H1 (cell line): ENCODE data around the gene RNF123. TPM values are rescaled to one million over a fixed set of nuclear protein-coding genes. Genes with fewer than 3 reads are reported as not detected.

ENCODE experiments used
- CTCF ChIA-PET: fragments of 300-600 bp; sonication (Branson Sonifier 250); formaldehyde crosslinking; loops from one replicate; lab custom pipeline; 2021; ENCODE audit not compliant: partially characterized antibody; lab: Charles Lee
- POLR2A ChIA-PET: fragments of 300-600 bp; sonication (Branson Sonifier 250); formaldehyde crosslinking; loops from one replicate; lab custom pipeline; 2021; ENCODE audit warnings: inconsistent platforms; ENCODE audit not compliant: partially characterized antibody; lab: Charles Lee
- DNase-seq, 2 experiments: peaks; one replicate each; pipeline versions ENCODE4 v3.0.0 to v3.0.0-alpha.2; 2010 to 2022; ENCODE audit warnings: low spot score in 2 of 2, low read depth in 1 of 2, mixed read lengths in 1 of 2
- FAIRE-seq: peaks from 2 replicates; lab custom pipeline; 2011; peaks lifted over from hg19 to GRCh38; lab: Jason Lieb, UNC
- H2AFZ ChIP-seq: 2 replicates; pipeline ENCODE4 v1.8.1; 2012; ENCODE audit warnings: low read length, inconsistent platforms
- H2AK5ac ChIP-seq: 2 replicates; pipeline ENCODE4 v1.6.1; 2013; ENCODE audit warnings: low read depth, low read length
- H2BK120ac ChIP-seq: replicated peaks from 2 replicates; pipeline ENCODE3; 2013; ENCODE audit warnings: low read depth, low read length, inconsistent platforms
- H2BK12ac ChIP-seq: 2 replicates; pipeline ENCODE4 v1.6.1; 2013; ENCODE audit warnings: low read depth, low read length
- H2BK15ac ChIP-seq: 2 replicates; pipeline ENCODE4 v1.6.1; 2013; ENCODE audit warnings: low read length
- H2BK20ac ChIP-seq: 2 replicates; pipeline ENCODE4 v1.6.1; 2013; ENCODE audit warnings: low read length
- H2BK5ac ChIP-seq: 2 replicates; pipeline ENCODE4 v1.6.1; 2013; ENCODE audit warnings: low read depth, low read length
- H3K14ac ChIP-seq: 2 replicates; pipeline ENCODE4 v1.6.1; 2013; ENCODE audit warnings: inconsistent platforms; ENCODE audit not compliant: insufficient read length
- H3K18ac ChIP-seq: 2 replicates; pipeline ENCODE4 v1.6.1; 2013; ENCODE audit warnings: low read length; ENCODE audit errors: extremely low read depth
- H3K23ac ChIP-seq: 2 replicates; pipeline ENCODE4 v1.6.1; 2013; ENCODE audit warnings: inconsistent platforms; ENCODE audit not compliant: insufficient read length
- H3K23me2 ChIP-seq: 2 replicates; pipeline ENCODE4 v1.6.1; 2013; ENCODE audit warnings: low read depth, low read length
- H3K27ac ChIP-seq: 2 replicates; pipeline ENCODE4 v1.6.1; 2011; ENCODE audit warnings: low read depth, low read length, inconsistent platforms
- H3K27me3 ChIP-seq, 4 experiments: replicated peaks in 1 of 4; 1 replicate in 1 of 4; 2 replicates in 3 of 4; pipeline versions ENCODE4 v1.6.1 to v1.8.1; 2011 to 2013; ENCODE audit warnings: low read length in 3 of 4, mild to moderate bottlenecking in 3 of 4, inconsistent platforms in 2 of 4, mixed read lengths in 2 of 4, moderate library complexity in 1 of 4; ENCODE audit not compliant: control insufficient read depth in 3 of 4, insufficient read depth in 3 of 4; ENCODE audit errors: extremely low read depth in 1 of 4
- H3K36me3 ChIP-seq, 4 experiments: 2 replicates each; pipeline versions ENCODE4 v1.6.1 to v1.8.1; 2011 to 2013; ENCODE audit warnings: mild to moderate bottlenecking in 4 of 4, low read length in 3 of 4, moderate library complexity in 2 of 4, control low read depth in 1 of 4, inconsistent platforms in 1 of 4; ENCODE audit not compliant: insufficient read depth in 4 of 4, control insufficient read depth in 2 of 4
- H3K4ac ChIP-seq: replicated peaks from 2 replicates; pipeline ENCODE3; 2013; ENCODE audit warnings: low read length, low read depth, mixed read lengths, inconsistent platforms; ENCODE audit not compliant: insufficient read length
- H3K4me1 ChIP-seq, 4 experiments: replicated peaks in 1 of 4; 1 replicate in 1 of 4; 2 replicates in 3 of 4; pipeline versions ENCODE4 v1.6.1 to v1.8.1; 2011 to 2013; ENCODE audit warnings: low read length in 3 of 4, inconsistent platforms in 2 of 4, mixed read lengths in 1 of 4; ENCODE audit not compliant: insufficient read depth in 4 of 4, control insufficient read depth in 3 of 4
- H3K4me2 ChIP-seq, 2 experiments: 2 replicates each; pipeline versions ENCODE4 v1.6.1 to v1.8.1; 2011 to 2013; ENCODE audit warnings: low read depth in 2 of 2, low read length in 2 of 2, control low read depth in 1 of 2, inconsistent platforms in 1 of 2, mild to moderate bottlenecking in 1 of 2; ENCODE audit not compliant: insufficient read depth in 1 of 2
- H3K4me3 ChIP-seq, 4 experiments: fragments of 200-600, 300-600 bp in 1 of 4; sonication (generic), shearing (Covaris generic), sonication (Bioruptor Twin) in 1 of 4; 2 replicates each; pipeline versions ENCODE4 v1.5.1 to v1.8.1; 2011 to 2016; ENCODE audit warnings: low read length in 4 of 4, low read depth in 3 of 4, control low read depth in 2 of 4, inconsistent platforms in 2 of 4, mild to moderate bottlenecking in 2 of 4, mixed read lengths in 1 of 4, moderate library complexity in 1 of 4; ENCODE audit not compliant: insufficient read depth in 2 of 4; ENCODE audit errors: extremely low read depth in 1 of 4
- H3K56ac ChIP-seq: replicated peaks from 2 replicates; pipeline ENCODE3; 2013; ENCODE audit warnings: low read depth, mild to moderate bottlenecking, mixed read lengths, low read length, inconsistent platforms; ENCODE audit not compliant: insufficient read length
- H3K79me1 ChIP-seq: 2 replicates; pipeline ENCODE4 v1.6.1; 2013; ENCODE audit warnings: low read depth, low read length, control low read depth
- H3K79me2 ChIP-seq, 2 experiments: 2 replicates each; pipeline versions ENCODE4 v1.6.1 to v1.8.1; 2012 to 2013; ENCODE audit warnings: low read length in 2 of 2, mild to moderate bottlenecking in 2 of 2, inconsistent platforms in 1 of 2; ENCODE audit not compliant: insufficient read depth in 2 of 2, control insufficient read depth in 1 of 2
- H3K9ac ChIP-seq, 4 experiments: replicated peaks in 1 of 4; 1 replicate in 1 of 4; 2 replicates in 3 of 4; pipeline versions ENCODE4 v1.6.1 to v1.8.1; 2011 to 2013; ENCODE audit warnings: low read depth in 3 of 4, low read length in 3 of 4, control low read depth in 2 of 4, mild to moderate bottlenecking in 2 of 4, moderate library complexity in 2 of 4, inconsistent platforms in 1 of 4; ENCODE audit errors: extremely low read depth in 1 of 4
- H3K9me3 ChIP-seq, 2 experiments: 2 replicates each; pipeline versions ENCODE4 v1.6.1 to v1.8.1; 2012 to 2013; ENCODE audit warnings: mild to moderate bottlenecking in 2 of 2, moderate library complexity in 2 of 2, control low read depth in 1 of 2, inconsistent platforms in 1 of 2, low read depth in 1 of 2, low read length in 1 of 2, mixed read lengths in 1 of 2; ENCODE audit not compliant: insufficient read depth in 2 of 2
- H4K20me1 ChIP-seq, 2 experiments: replicated peaks in 1 of 2; 2 replicates each; pipeline versions ENCODE3 to v1.8.1; 2011 to 2013; ENCODE audit warnings: inconsistent platforms in 2 of 2, low read length in 2 of 2, mild to moderate bottlenecking in 1 of 2; ENCODE audit not compliant: insufficient read depth in 2 of 2, control insufficient read depth in 1 of 2
- H4K5ac ChIP-seq: 2 replicates; pipeline ENCODE4 v1.6.1; 2013; ENCODE audit warnings: low read length, low read depth, mixed read lengths, inconsistent platforms; ENCODE audit not compliant: insufficient read length
- H4K8ac ChIP-seq: 2 replicates; pipeline ENCODE4 v1.8.0; 2013; ENCODE audit warnings: mild to moderate bottlenecking, moderate library complexity, low read length, inconsistent platforms; ENCODE audit not compliant: insufficient read depth; ENCODE audit errors: extremely low read depth
- H4K91ac ChIP-seq: replicated peaks from 2 replicates; pipeline ENCODE3; 2013; ENCODE audit warnings: low read length, mixed read lengths, inconsistent platforms; ENCODE audit not compliant: insufficient read length
- ATF2 ChIP-seq: IDR thresholded peaks from 2 replicates; pipeline ENCODE4 v1.6.1; 2012; ENCODE audit warnings: low read length, inconsistent platforms
- CTBP2 ChIP-seq: IDR thresholded peaks from 2 replicates; pipeline ENCODE4 v1.7.0; 2011; ENCODE audit warnings: borderline replicate concordance, mild to moderate bottlenecking, moderate library complexity, mixed read lengths, low read length; ENCODE audit not compliant: insufficient read depth, insufficient read length
- CTCF ChIP-seq, 3 experiments: IDR thresholded peaks; 1 replicate in 2 of 3; 2 replicates in 1 of 3; pipeline versions ENCODE4 v1.5.1 to v1.6.1; 2011; ENCODE audit warnings: low read length in 3 of 3, mild to moderate bottlenecking in 3 of 3, inconsistent platforms in 2 of 3, low read depth in 1 of 3, moderate library complexity in 1 of 3; ENCODE audit not compliant: insufficient read depth in 1 of 3; ENCODE audit errors: control extremely low read depth in 1 of 3
- JUN ChIP-seq: IDR thresholded peaks from 2 replicates; pipeline ENCODE4 v1.6.1; 2011; ENCODE audit warnings: low read depth, mild to moderate bottlenecking, improper control_type of control experiment, low read length
- JUND ChIP-seq: IDR thresholded peaks from 2 replicates; pipeline ENCODE4 v1.6.1; 2011; ENCODE audit warnings: mild to moderate bottlenecking, improper control_type of control experiment, low read length
- MAX ChIP-seq: IDR thresholded peaks from 2 replicates; pipeline ENCODE4 v1.6.1; 2012; ENCODE audit warnings: inconsistent platforms
- POLR2AphosphoS5 ChIP-seq: IDR thresholded peaks from 2 replicates; pipeline ENCODE4 v1.6.1; 2011; ENCODE audit warnings: low read depth, low read length
- RFX5 ChIP-seq: IDR thresholded peaks from 2 replicates; pipeline ENCODE4 v1.6.1; 2011; ENCODE audit warnings: low read depth, low read length, improper control_type of control experiment, borderline replicate concordance
- ZNF274 ChIP-seq: IDR thresholded peaks from 2 replicates; pipeline ENCODE4 v1.7.0; 2012; ENCODE audit warnings: low read length, borderline replicate concordance; ENCODE audit errors: extremely low read depth
- WGBS, 2 experiments: shearing (Covaris generic) in 1 of 2; methylation state at CpG; one replicate each; pipeline versions ENCODE4 v1.1.6 to v1.1.7; 2013 to 2015; ENCODE audit warnings: low lambda C conversion rate in 2 of 2, mixed read lengths in 2 of 2, inconsistent platforms in 1 of 2, low coverage in 1 of 2, missing lambda C conversion rate in 1 of 2; ENCODE audit not compliant: insufficient replicate concordance in 2 of 2, insufficient coverage in 1 of 2, insufficient read length in 1 of 2; ENCODE audit errors: extremely low coverage in 1 of 2, missing lambda C conversion rate in 1 of 2; 5-methylcytosine and 5-hydroxymethylcytosine counted together
- polyA plus RNA-seq, 7 experiments: library from polyadenylated mRNA; depleted of rRNA in 3 of 7; stranded (reverse) in 5 of 7; unstranded in 2 of 7; fragments of >200 nt in 5 of 7; fragments of 200-250 nt in 2 of 7; gene quantifications; 1 replicate in 5 of 7; 2 replicates in 1 of 7; 4 replicates in 1 of 7; pipeline versions ENCODE4 v1.2.1 to v1.2.3, GENCODE V29; 2011 to 2013; ENCODE audit warnings: missing spikeins in 2 of 7, mixed read lengths in 2 of 7
- total RNA-seq: library from RNA; stranded (reverse); fragmentation: NEBNext Ultra II Directional; extraction: Animal tissue kit (Norgen Biotek cat#: 25700); gene quantifications from 2 replicates; pipeline ENCODE4 v1.2.1, GENCODE V29; 2021

The RNF123 gene
- total and polyA plus RNA-seq, 2 of the 8 experiments (the other 6 are each of a cell fraction or from before 2014, with no cell fraction given): 30.5 to 57.7 TPM

- Histone ChIP-seq H3K27me3 (no peaks in the 10 kb centered on the region), H2BK15ac (no peak overlapping the region), H3K27ac (no peak overlapping the region), H3K9me3 (no peaks in the 10 kb centered on the region), H4K91ac (no peak overlapping the region), H4K20me1 (peaks cover 0 to 7% of the 10 kb centered on the region in 2 experiments), H4K8ac (no peak overlapping the region), H2AFZ (no peak overlapping the region), H3K79me2 (peaks cover 0 to 5% of the 10 kb centered on the region in 2 experiments; a peak in 1 of 4 replicates), H3K14ac (no peak overlapping the region), H3K79me1 (peaks cover under 1% of the 10 kb centered on the region; the same call in 1 of the 2 replicates), H3K4me3 (no peak overlapping the region), H4K5ac (no peak overlapping the region), H3K23ac (no peak overlapping the region), H3K56ac (no peak overlapping the region), H3K18ac (no peak overlapping the region), H2BK5ac (no peak overlapping the region), H3K23me2 (peaks cover 6% of the 10 kb centered on the region; the same call in 1 of the 2 replicates), H3K4me2 (no peak overlapping the region), H3K9ac (no peak overlapping the region), H2BK12ac (0 out of 2 replicates have a peak overlapping the region, but pooled peaks have one; percentile 55), H2BK20ac (no peak overlapping the region), H2BK120ac (no peak overlapping the region), H3K36me3 (peaks cover 10 to 32% (median 27%) of the 10 kb centered on the region in 4 experiments), H2AK5ac (no peak overlapping the region), H3K4me1 (peaks cover 0 to 10% (median 5%) of the 10 kb centered on the region in 4 experiments; a peak in 6 of 7 replicates), H3K4ac (no peak overlapping the region)
- CTCF ChIA-PET: no interaction called here
- 92% methylated on average over 15 of the region's 15 CpGs; no CpG with 5 or more reads in 1 of the 2 experiments for WGBS, 2 experiments
- DNase-seq (no peak), FAIRE-seq (no peak)
- POLR2A ChIA-PET: interaction anchor here (2.4 kb wide), 1 partner anchor 10 kb away, joined by 6 read pairs; no protein-coding TSS in a partner anchor
- TF ChIP-seq CTBP2 (no peak), RFX5 (no peak), JUN (no peak), CTCF (IDR thresholded peaks at IDR 0.05; ENCODE audit: control extremely low read depth in 1 of 3, insufficient read depth in 1 of 3, low read depth in 1 of 3, low read length in 3 of 3) (no peak), MAX (no peak), JUND (no peak), ATF2 (no peak), ZNF274 (no peak), POLR2AphosphoS5 (no peak)
Measured at GRCh38 chr3:49727924-49728361, 38.6 kb downstream of the RNF123 start.
